Activated CD8-positive, alpha-beta T cell treated with anti-CD3 and anti-CD28 coated beads for 36 hours (primary cell): ENCODE data around the gene ITGB5. TPM values are rescaled to one million over a fixed set of nuclear protein-coding genes. Genes with fewer than 3 reads are reported as not detected.

Experiments used
- ATAC-seq: fragments of 200-7000 bp; cut with Tn5 transposase; one replicate; pipeline ENCODE4 v1.10.0; 2021; ENCODE audit warnings: mild to moderate bottlenecking, moderate library complexity
- CTCF ChIA-PET: fragments of 350-600 bp; sonication (Branson Sonifier 250); formaldehyde crosslinking; loops from one replicate; lab custom pipeline; 2021; ENCODE audit warnings: antibody characterized with exemption; lab: Charles Lee
- POLR2A ChIA-PET: fragments of 350-600 bp; sonication (Branson Sonifier 250); formaldehyde crosslinking; loops from one replicate; lab custom pipeline; 2021; ENCODE audit warnings: antibody characterized with exemption; lab: Charles Lee
- DNase-seq: peaks from one replicate; pipeline ENCODE4 v3.0.0-alpha.2; 2020
- H3K27ac Mint-ChIP-seq: one replicate; pipeline ENCODE4 v1.8.0; 2021; ENCODE audit warnings: mild to moderate bottlenecking, mixed read lengths
- H3K27me3 Mint-ChIP-seq: one replicate; pipeline ENCODE4 v1.8.0; 2021; ENCODE audit warnings: mixed read lengths
- H3K36me3 Mint-ChIP-seq: one replicate; pipeline ENCODE4 v1.8.0; 2021; ENCODE audit warnings: low read depth, mixed read lengths
- H3K4me1 Mint-ChIP-seq: one replicate; pipeline ENCODE4 v1.8.0; 2021; ENCODE audit warnings: low read depth, mixed read lengths
- H3K4me3 Mint-ChIP-seq: one replicate; pipeline ENCODE4 v1.8.0; 2021; ENCODE audit warnings: mild to moderate bottlenecking, moderate library complexity, mixed read lengths
- H3K9me3 Mint-ChIP-seq: one replicate; pipeline ENCODE4 v1.8.0; 2021; ENCODE audit warnings: mixed read lengths
- CTCF ChIP-seq: fragments of 200-600 bp; IDR thresholded peaks from one replicate; pipeline ENCODE4 v1.8.0; 2022; ENCODE audit warnings: antibody characterized with exemption, mild to moderate bottlenecking
- intact Hi-C: fragments of 100-400 bp; cut with micrococcal nuclease; formaldehyde crosslinking; loops from one replicate; pipeline ENCODE4 v1.10.0; 2022
- microRNA-seq: library from miRNA; unstranded; fragments of <30 nt; microRNA quantifications from one replicate; pipeline ENCODE4 v1.2.0, GENCODE V29; 2022; ENCODE audit warnings: borderline microRNAs expressed, borderline replicate concordance
- total RNA-seq, 2 experiments: library from RNA; stranded (reverse); gene quantifications; one replicate each; pipeline ENCODE4 v1.2.3, GENCODE V29; 2021

Gene ITGB5
- total RNA-seq, 2 experiments from 2014 or later: 0.41 to 1.1 TPM

- POLR2A ChIA-PET: no interaction called here
- no peak for TF ChIP-seq CTCF
- no peak overlapping the region for H3K4me3 Mint-ChIP-seq
- CTCF ChIA-PET: interaction anchor here (1.3 kb wide), 1 partner anchor 163 kb away, joined by 3 read pairs; no protein-coding TSS in a partner anchor
- intact Hi-C loops: no loop called here
- H3K27ac Mint-ChIP-seq: no peak overlapping the region
- no peaks in the 10 kb centered on the region for H3K36me3 Mint-ChIP-seq
- H3K4me1 Mint-ChIP-seq: no peaks in the 10 kb centered on the region
- DNase-seq: no peak
- H3K9me3 Mint-ChIP-seq: no peaks in the 10 kb centered on the region
- peaks cover 35% of the 10 kb centered on the region for H3K27me3 Mint-ChIP-seq
- no peak for ATAC-seq
Measured at GRCh38 chr3:124722589-124722988, 164.6 kb downstream of the ITGB5 start.

- Mint-ChIP-seq H3K9me3 (no peaks in the 10 kb centered on the region), H3K4me1 (no peaks in the 10 kb centered on the region), H3K27ac (no peak overlapping the region), H3K36me3 (no peaks in the 10 kb centered on the region), H3K4me3 (no peak overlapping the region), H3K27me3 (peaks cover 15% of the 10 kb centered on the region)
- intact Hi-C loops: no loop called here
- DNase-seq (no peak), ATAC-seq (no peak)
- no peak for TF ChIP-seq CTCF
- POLR2A ChIA-PET: interaction anchor here (0.7 kb wide), 1 partner anchor 14 kb away, joined by 3 read pairs; no protein-coding TSS in a partner anchor
- CTCF ChIA-PET: interaction anchor here (1.4 kb wide), 1 partner anchor 25 kb away, joined by 5 read pairs; no protein-coding TSS in a partner anchor
Measured at GRCh38 chr3:124714223-124714853, 172.8 kb downstream of the ITGB5 start.

Small RNA genes lying within 50 kb of the gene (microRNA-seq; reads per million reads assigned to microRNA genes)
- not detected for gene MIR544B

Other genes starting within 250 kb of the ITGB5 start
- 10 to 100 TPM; 41.7 to 53.1 TPM for gene UMPS, start 156.9 kb downstream of the ITGB5 start, total RNA-seq
- not detected for gene MUC13, start 47.4 kb upstream of the ITGB5 start, total RNA-seq
- 10 to 100 TPM; 24.5 to 25.8 TPM for gene HEG1, start 168.6 kb upstream of the ITGB5 start, total RNA-seq